GM21367 (cell line): Measurements from ENCODE around the gene HDC.

Experiments used
- ATAC-seq: cut with Tn5 transposase; IDR thresholded peaks from one replicate; pipeline ENCODE4 v1.9.1; 2021; ENCODE audit not compliant: unreplicated experiment

Gene HDC

GRCh38 chr15:50228866-50229265 is 36.7 kb downstream of the HDC start:
- no peak for ATAC-seq

GRCh38 chr15:50227076-50227475 is 38.5 kb downstream of the HDC start:
- no peak for ATAC-seq

GRCh38 chr15:50225938-50226337 is 39.6 kb downstream of the HDC start:
- ATAC-seq, result no peak

- ATAC-seq, result no peak
Measured at GRCh38 chr15:50225057-50225456, 40.5 kb downstream of the HDC start.

GRCh38 chr15:50224606-50225005 is 40.9 kb downstream of the HDC start:
- ATAC-seq, result no peak

GRCh38 chr15:50222181-50222580 is 43.3 kb downstream of the HDC start:
- ATAC-seq, result no peak

GRCh38 chr15:50219820-50220219 is 45.7 kb downstream of the HDC start:
- ATAC-seq, result no peak

GRCh38 chr15:50218691-50219090 is 46.8 kb downstream of the HDC start:
- no peak for ATAC-seq

GRCh38 chr15:50218291-50218690 is 47.2 kb downstream of the HDC start:
- no peak for ATAC-seq

- ATAC-seq, result no peak
Measured at GRCh38 chr15:50210462-50211157, 54.9 kb downstream of the HDC start.

- ATAC-seq, result no peak
Measured at GRCh38 chr15:50209809-50210208, 55.7 kb downstream of the HDC start.

- ATAC-seq, result no peak
Measured at GRCh38 chr15:50206020-50206419, 59.5 kb downstream of the HDC start.

- ATAC-seq, result no peak
Measured at GRCh38 chr15:50202003-50202402, 63.5 kb downstream of the HDC start.

- no peak for ATAC-seq
Measured at GRCh38 chr15:50192926-50193620, 72.5 kb downstream of the HDC start.

- ATAC-seq, result no peak
Measured at GRCh38 chr15:50192164-50192563, 73.4 kb downstream of the HDC start.
